GM19463 (cell line): ENCODE data around the gene CDK9.
A peak's percentile ranks its signal among the peaks of the same experiment; 100 is the strongest.

ENCODE experiments used
- ATAC-seq: cut with Tn5 transposase; IDR thresholded peaks from one replicate; pipeline ENCODE4 v1.9.1; 2021; ENCODE audit warnings: mild to moderate bottlenecking, moderate library complexity; ENCODE audit not compliant: unreplicated experiment

The CDK9 gene

DNA sequence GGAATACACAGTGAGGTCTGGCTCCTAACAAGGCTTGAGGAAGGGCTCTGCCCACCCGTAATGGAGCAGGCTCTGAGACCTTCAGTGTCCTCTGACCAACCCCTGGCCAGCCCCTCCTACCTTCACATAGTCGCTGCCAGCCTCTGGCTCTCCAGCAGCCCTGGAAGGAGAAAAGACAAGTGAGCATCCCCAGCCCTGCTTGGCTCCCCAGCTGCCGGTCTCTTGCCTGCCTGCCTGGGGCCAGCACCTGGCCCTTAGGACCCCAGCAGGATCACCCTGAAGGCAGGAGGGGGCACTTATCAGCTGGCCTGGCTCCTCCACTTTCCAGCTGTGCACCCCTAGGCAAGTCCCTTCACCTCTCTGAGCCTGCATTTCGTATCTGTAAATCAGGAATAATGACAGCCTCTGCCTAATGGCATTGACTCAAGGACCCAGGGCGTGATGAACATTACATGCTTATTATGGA is 24.3 kb upstream of the CDK9 start:
- ATAC-seq: no peak

DNA sequence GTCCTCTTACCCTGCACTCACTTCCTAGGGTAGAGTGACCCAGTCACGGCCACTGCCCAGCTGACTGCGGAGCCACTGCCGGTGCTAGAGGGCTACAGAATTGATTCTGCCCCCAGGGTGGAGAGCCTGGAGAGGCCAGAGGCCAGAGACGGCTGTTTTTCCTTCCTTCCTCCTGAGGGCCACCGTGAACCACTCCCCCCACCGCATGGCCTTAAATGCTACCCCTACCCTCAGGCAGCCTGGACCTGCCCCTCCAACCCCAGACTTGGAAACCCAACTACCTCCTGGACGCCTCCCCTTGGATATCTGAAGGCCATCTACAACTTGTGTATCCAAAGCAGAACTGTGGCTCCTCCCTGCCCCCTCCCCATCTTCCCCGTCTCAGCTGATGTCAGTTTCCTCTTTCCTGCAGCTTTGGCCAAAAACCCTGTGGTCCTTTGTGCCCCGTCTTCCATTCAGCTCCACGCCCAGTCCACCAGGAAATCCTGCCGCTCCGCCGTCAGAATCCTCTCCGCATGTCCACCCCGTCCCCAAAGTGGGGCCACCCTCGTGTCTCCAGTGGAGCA is 23.6 kb upstream of the CDK9 start:
- no peak for ATAC-seq

DNA sequence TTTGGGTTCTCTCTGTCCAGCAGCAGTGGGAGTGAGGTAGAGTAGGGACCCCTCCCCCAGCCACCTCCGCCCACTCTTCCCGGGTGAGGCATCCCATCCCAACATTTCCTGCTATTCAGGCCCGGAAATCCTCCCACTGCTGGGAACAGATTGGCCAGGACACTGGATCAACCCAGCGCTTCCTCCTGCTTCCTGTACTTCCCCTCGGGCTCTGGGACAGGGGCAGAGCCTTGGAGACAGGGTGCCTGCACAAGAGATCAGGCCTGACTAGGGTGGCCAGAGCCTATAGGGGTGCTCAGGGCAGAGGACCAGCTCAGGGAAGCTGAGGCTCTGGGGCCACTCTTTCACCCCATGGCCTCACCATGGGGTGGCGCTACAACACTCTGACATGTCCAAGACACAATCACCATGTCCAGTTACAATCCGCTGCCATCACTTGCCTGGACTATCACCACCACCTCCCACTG is 21.9 kb upstream of the CDK9 start:
- no peak for ATAC-seq

DNA sequence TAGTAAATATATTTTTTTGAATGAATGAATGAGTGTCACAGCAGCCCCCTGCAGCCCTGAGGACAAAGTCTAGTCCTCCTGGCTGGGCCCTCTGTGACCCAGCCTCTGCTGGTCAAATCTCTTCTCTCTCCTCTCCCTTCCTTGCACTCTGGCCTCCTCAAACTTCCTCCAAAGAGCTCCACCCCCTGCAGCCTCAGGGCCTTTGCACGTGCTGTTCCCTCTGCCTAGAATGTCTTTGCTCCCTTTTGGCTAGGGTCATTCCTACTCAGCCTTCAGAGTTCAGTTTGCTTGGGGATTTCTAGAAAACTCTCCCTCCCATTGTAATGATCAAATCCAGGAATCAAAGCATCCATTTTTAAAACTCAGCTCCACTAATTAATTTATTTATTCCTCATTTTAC is 20.4 kb upstream of the CDK9 start:
- ATAC-seq: no peak

DNA sequence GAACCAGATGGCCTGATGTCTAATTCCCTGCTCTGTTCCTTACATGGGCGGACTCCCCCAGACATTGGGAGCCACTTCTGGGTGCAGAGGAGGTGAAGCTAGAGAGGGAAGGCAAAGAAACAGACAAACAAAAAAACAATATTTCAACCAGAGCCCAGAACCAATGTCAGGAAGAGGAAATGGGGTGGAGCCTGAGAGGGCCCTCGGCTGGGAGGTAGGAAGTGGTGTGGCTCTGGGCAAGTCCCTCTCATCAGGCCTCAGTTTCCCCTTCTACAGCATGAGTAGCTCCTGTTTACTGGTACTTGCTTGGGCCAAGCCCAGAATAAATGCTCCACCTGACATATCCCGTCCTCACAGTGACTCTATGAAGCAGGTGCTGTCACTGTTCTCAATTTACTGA is 18.4 kb upstream of the CDK9 start:
- no peak for ATAC-seq

DNA sequence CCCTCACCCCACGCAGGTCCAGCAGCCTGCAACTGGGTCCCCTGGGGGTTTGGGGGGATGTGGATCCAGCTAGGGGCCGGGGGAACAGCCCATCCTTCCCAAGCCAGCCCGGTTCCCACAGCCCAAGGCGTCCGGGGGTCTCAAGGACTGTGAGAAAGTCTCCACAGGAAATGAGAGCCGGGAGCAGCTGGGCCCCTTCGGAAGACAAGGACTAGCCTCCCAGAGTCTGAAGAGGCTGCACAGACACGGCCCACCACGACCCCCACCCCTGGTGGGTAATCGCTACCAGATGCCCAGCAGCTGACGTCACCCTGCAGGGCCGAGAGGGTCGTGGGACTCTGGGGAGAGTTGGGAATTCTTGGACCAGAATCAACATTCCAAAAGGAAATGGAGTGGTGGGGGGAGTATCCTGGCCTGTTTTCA is 17.9 kb upstream of the CDK9 start:
- ATAC-seq: no peak

DNA sequence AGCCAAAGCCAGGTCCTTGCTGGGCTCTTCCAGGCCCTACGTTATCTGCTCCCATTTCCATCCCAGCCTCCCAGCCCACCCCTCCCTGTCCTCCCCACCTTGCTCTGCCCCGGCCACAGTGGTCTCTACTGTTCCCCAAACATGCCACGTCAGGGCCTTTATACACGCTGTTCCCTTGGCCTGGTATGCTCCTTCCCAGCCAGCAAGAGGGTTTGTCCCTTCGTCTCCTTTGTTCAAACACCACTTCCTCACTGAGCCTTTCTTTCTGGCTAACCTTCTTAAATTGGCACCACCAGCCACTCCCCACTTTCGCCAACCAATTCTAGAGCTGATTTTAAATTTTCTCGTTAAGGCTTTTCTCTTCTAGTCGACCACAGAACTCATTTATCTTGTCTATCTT is 17.1 kb upstream of the CDK9 start:
- ATAC-seq: no peak

DNA sequence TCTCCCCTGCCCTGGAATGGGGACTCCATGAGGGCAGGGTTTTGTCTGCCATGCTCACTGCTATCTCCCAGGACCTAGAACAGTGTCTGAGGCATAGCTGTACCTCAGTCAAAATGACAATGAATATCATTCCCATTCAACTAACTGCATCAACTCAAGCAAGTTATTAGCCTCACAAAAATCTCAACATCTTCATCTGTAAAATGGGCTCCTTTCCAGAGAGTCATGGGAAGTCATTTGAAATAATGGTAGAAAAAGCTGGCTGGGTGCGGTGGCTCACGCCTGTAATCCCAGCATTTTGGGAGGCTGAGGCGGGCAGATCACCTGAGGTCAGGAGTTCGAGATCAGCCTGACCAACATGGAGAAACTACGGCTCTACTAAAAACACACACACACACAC is 16.7 kb upstream of the CDK9 start:
- ATAC-seq: no peak

DNA sequence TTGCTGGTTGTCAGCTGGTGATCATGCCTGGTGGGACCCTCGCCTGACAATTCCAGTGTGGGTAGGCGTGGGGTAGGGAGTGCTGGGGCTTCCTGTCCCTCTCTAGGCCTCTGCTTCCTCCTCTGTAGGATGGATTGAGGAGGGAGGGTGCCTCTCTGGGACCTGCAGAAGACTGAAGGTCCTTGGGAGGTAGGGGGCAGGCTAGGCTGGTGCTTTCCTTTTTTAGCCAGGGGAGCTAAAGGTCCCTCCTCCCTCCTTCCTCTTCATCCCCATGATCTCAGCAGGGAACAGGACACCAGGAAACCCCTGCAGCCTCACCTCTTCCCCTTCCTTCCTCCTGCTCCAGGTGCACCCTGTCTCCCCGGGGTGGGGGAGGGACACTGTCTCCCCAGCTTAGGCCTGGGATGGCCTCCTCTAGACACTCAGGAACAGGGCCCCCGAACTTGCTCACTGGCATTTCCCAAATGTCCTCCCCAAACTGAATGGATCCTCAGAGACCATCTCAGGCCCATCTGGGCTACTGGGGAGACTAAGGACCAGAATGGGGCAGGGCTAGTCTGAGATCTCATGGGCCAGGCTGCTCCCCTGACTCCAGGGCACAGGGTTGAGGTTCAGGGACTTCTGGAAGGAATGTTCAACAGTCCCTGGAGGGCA is 15.8 kb upstream of the CDK9 start:
- ATAC-seq: no peak

DNA sequence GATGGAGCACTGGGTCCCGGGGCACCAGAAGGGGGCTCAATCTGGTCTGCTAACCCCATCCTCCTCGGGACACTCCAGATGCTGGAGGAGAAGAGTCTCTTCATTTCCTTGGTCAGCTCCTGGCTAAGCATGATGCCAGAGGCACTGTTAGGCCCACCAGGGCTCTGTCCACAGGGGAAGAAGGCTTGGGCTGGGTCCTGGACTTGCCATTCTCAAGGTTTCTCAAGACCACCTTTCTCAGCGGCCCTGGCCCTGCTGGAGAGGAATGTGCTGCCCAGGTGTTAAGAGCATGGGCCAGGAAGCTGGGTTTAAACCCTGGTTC is 15.3 kb upstream of the CDK9 start:
- ATAC-seq: no peak

DNA sequence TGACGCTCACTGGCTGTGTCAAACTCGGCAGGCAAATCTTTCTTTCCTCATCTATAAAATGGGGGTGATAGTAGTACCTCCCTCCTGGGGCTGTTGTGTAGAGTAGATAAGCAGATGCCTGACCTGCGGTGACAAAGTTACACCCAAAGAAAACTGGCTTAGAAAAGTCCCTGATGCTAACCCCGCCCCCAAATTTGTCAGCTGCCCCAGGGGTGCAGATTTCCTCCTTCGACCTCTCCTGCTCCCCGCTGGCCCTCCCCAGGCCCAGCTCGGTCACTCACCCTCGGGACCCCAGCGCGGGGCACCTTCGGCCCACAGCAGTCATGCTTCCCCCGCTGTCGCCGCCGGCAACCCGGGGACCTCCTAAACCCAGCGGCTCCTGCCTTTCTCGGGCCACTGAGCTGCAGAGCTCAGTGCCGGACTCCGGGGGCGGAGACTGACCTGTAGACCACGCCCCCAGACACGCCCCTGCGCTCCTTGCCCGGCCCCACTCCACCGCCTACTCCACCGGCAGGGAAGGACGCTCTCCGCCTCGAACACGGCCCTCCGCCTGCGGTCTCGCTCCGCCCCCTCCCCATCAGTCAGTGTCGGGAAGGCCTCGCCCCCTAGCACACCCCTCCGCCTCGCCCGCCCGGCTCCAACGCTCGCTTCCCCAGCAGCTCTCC is 14.8 kb upstream of the CDK9 start:
- peak; percentile 88 for ATAC-seq

DNA sequence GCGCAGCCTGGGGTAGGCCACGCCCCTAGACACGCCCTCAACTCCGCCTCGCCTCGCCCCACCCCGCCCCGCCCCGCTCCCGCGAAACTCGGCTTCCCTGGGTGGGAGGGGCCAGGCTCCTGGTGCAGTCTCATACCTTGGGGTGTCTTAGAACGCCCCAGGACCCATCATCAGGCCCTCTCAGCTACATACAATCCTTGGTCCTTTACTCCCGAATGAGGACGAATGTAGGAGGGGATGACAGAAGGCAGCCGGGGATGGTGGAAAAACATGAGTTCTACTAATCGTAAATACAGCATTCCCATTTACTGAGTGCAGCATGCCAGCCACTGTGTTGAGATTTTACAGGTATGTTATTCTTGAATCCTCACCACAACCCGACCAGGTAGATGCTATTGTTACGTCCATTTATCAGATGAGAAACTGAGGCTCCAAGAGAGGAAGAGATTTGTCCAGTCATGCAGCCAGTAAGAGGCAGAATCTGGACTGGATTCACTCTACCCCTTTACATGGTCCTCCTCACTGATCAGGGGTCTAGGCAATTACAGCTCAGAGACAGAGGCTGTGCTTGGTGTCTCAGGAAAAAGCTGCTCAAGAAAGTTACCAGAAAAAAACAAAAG is 14.2 kb upstream of the CDK9 start:
- ATAC-seq: no peak

DNA sequence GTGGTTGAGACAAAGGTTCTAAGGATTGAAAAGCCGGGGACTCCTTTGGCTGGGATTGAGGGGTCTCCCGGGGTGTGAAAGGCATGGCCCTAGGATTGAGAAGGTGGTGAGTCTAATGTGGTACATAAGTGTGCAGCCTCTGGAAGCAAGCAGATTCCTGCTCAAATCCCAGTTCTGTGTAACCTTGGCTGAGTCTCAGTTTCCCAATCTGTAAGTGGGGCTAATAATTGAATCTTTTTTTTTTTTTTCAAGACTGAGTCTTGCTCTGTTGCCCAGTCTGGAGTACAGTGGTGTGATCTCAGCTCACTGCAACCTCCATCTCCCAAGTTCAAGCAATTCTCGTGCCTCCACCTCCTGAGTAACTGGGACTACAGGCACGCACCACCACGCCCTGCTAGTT is 13.2 kb upstream of the CDK9 start:
- no peak for ATAC-seq

DNA sequence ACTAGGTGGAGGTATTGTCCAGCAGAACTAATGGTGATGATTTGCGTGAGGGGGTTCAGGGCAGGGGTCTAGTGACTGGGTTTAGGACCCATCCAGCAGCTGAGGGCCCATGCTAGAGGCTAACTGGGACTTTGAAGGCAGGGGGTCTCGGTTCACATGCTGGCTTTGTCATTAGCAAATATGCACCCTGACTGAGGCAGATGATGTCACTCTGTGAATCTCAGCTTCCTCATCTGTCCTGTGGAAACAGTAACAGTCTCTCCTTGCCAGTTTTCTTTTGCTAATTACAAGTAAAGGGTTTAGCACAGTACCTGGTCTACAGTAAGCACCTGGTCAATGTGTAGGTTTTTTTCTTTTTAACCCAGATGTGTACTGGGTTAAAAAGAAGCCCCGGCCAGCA is 12.6 kb upstream of the CDK9 start:
- ATAC-seq: no peak

DNA sequence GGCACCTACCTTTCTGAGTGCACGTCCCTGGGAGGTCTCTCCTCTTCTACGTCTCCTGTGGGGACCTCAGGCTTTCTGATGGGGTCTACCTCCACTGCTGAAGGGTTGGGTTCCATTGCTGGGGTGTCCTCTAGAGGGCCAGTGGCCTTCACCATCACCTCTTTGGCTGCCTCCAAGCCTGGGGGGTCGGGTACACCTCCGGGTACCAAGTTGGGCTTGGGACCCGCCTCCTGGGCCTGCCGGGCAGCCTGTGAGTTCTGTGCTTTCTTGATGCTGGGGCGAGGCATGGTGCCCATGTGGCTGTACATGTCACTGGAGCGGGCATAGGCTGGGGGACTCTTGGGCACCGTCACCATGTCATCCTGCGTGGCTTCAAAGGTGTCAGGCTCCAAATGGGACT is 11.9 kb upstream of the CDK9 start:
- no peak for ATAC-seq

DNA sequence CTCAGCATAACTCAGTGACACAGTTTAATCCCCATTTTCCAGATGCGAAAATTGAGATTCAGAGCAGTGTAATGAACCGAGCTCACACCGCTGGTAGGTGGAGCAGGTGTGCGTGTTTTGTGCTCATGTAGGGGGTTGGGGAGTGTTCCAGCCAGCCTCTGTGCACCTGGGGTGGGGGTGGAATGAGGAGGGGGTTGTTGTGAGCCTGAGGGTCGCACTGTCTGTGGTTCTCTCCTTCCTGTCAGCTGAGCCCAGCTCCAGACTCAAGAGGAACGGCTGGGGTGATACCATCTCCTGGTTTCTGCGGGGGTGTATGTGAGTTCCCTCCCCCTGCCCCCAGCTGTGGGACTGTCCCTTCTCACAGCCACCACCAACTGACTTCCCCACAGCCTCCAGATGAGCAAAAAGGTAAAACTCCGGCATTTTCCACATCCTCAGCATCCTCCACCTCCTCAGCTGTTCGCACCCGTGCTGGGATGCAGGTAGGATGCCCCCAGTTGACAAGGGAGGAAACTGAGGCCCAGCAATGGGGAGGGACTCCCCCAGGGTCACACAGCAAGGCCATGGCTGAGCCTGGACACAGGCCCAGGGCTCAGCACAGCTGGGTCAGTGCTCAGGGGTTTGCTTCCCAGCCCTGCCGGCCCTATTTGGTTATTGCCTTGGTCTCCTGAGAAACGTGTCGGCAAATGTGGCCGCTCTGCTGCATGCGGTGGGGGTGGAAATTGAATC is 9.5 kb upstream of the CDK9 start:
- peak; percentile 34 for ATAC-seq

DNA sequence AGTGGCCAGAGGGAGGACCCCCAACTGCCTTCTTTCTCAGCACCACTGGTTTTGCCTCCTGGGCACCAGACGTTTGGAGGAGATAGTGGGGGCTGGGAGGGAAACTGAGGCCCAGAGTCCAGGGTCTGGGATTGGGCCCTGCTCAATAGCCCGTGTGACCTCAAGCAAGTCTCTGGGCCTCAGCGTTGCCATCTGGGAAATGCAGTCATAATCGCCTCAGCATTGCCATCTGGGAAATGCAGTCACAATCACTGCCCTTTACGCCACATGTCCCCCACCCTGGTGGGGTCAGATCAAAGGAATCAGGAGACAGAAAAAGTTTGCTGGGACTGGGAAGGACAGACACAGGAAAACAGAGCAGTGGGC is 8.9 kb upstream of the CDK9 start:
- no peak for ATAC-seq

DNA sequence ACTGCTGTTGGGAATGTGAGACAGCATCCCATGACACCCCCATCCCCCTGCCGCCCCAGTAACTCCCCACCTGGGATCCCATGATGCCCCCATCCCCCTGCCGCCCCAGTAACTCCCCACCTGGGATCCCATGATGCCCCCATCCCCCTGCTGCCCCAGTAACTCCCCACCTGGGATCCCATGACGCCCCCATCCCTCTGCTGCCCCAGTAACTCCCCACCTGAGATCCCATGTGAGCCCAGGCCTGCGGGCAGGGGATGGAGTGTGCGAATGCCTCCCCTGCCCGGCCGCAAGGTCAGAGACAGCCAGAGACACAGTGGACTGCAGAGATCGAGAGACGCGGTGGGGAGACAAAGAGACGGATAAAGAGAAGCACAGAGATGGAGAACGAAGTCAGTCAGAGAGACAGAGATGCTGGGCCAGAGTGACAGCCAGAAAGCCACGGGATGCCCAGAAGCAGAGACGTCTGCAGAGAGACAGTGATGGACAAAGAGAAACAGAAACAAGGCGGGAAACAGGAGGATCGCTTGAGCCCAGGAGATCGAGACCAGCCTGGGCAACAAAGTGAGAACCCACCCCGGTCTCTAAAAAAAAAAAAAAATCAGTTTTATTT is 8.4 kb upstream of the CDK9 start:
- ATAC-seq: no peak

DNA sequence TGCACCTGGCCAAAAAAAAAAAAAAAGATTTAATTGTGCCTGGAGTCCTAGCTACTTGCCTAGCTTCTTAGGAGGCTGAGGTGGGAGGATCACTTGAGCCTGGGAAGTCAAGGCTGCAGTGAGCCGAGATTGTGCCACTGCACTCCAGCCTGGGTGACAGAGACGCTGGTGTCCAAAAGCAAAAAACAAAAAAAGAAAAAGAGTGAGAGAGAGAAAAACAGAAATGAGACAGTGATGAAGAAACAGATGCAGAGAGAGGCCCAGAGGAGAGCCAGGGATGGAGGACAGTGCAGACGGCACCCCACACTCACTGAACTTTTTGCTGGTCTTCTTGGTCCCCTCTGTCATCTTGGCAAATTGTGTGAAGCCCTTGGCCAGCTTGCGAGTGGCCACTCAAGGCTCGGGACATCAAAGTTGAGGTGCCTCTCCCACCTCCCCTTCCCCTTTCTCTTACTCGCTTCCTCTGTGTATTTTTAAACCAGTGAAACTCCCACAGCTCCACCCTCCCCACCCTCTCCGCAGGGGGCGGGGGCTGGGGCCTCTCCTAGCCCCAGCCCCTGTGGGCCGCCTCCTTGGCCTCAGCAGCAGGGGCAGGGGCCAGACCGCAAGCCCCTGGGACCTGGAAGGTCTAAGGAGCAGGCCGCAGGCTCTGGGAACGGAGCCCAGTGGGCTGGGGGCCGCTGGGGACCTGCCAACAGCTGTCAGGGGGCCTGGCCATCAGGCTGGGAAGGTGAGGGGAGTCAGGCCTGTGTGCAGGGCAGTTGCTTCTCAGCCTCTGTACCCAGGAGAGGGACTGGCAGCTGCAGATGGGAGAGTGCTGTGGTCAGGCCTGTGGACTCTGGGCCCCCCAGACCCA is 7.3 kb upstream of the CDK9 start, which contains the start of gene SH2D3C:
Gene SH2D3C (minus strand): TSS at position 387 of the 856 bp plus-strand sequence. CDS start 39 bp downstream, at position 348.
- ATAC-seq: peak; percentile 34
